Coronary artery (tissue), 2 donors: ENCODE data around the gene LIPE.
A peak's percentile ranks its signal among the peaks of the same experiment; 100 is the strongest.

Experiments used
- DNase-seq: peaks from one replicate; pipeline ENCODE4 v3.0.0-alpha.2; 2017; ENCODE audit warnings: low spot score
- H3K27ac ChIP-seq, 2 donors: fragments of 200-600 bp; sonication (generic); one replicate each; pipeline ENCODE4 v1.5.1; 2016 to 2019
- H3K4me3 ChIP-seq: fragments of 200-600 bp; sonication (generic); 2 replicates; pipeline ENCODE4 v1.5.1; 2016; ENCODE audit warnings: mild to moderate bottlenecking, moderate library complexity
- TF ChIP-seq, protein P1 (sequence below): fragments of 200-600 bp; sonication (generic); IDR thresholded peaks from one replicate; pipeline ENCODE4 v1.5.1; 2019; ENCODE audit warnings: antibody characterized with exemption

Gene LIPE

DNA sequence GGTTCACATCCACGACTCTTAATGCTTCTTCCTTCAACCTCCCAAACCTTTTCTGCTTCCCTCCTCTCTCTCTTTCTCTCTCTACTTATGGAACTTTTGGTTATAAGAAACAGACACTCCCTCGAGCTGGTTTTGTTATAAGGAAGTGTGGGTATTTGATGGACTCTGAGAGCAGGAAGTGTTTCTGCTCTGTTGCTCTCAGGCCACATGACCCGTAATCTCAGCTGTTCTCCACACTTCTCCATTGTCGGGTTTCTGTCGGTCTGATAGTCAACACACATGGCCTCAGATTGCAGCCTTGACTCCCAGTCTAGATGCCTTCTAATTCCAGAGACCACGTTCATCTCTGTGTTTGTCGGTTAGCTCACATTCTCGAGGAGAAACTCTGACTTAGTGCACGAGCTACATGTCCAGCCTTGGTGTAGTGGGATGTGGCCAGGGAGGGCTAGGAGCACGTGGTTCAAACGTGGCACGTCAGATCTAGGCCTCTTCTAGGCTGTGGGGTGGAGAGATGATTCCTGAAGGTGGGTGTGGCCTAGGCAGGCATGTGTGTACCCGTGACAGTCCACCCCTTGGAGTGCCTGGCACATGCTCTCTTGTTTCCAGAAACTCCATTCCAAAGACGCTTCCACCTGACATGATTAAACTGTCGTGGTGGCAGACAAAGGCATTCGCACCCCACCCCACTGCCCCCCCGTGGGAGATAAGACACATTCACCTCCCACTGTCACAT is 63.4 kb downstream of the LIPE start:
- no peak overlapping the region for H3K27ac ChIP-seq
- no peak overlapping the region for H3K4me3 ChIP-seq
- no peak for DNase-seq
- TF ChIP-seq, protein P1, sequence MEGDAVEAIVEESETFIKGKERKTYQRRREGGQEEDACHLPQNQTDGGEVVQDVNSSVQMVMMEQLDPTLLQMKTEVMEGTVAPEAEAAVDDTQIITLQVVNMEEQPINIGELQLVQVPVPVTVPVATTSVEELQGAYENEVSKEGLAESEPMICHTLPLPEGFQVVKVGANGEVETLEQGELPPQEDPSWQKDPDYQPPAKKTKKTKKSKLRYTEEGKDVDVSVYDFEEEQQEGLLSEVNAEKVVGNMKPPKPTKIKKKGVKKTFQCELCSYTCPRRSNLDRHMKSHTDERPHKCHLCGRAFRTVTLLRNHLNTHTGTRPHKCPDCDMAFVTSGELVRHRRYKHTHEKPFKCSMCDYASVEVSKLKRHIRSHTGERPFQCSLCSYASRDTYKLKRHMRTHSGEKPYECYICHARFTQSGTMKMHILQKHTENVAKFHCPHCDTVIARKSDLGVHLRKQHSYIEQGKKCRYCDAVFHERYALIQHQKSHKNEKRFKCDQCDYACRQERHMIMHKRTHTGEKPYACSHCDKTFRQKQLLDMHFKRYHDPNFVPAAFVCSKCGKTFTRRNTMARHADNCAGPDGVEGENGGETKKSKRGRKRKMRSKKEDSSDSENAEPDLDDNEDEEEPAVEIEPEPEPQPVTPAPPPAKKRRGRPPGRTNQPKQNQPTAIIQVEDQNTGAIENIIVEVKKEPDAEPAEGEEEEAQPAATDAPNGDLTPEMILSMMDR = no peak

DNA sequence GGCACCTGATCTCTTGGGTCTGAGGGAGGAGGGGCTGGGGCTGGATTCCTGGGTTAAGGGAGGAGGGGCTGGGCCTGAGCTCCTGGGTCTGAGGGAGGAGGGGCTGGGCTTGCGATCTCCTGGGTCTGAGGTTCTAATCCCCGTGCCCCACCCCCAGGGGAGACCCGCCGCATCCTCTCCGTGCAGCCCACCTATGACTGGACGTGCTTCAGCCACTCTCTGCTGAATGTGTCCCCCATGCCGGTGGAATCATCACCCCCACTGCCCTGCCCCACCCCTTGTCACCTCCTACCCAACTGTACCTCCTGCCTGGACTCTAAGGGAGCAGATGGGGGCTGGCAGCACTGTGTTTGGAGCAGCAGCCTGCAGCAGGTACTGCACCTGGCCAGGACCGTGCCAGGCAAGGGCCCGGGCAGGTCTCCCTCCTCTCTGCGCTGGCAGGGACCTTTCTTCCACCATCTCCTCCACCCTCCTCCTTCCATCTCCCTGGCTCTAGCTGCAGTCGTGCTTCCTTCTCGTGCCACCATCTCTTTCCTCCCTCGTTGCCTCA is 64.2 kb downstream of the LIPE start:
- H3K27ac ChIP-seq = no peak overlapping the region
- H3K4me3 ChIP-seq = no peak overlapping the region
- DNase-seq = no peak
- TF ChIP-seq, protein P1 = no peak

DNA sequence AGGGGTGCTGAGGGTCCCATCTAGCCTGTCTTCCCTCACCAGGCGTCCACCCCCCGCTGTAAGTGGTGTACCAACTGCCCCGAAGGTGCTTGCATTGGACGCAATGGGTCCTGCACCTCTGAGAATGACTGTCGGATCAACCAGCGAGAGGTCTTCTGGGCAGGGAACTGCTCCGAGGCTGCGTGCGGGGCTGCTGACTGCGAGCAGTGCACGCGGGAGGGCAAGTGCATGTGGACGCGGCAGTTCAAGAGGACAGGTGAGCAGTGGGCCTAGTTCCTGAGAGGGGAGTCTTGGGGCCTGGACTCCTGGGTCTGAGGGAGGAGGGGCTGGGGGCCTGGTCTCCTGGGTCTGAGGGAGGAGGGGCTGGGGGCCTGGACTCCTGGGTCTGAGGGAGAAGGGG is 64.8 kb downstream of the LIPE start:
- DNase-seq = no peak
- no peak overlapping the region for H3K4me3 ChIP-seq
- TF ChIP-seq, protein P1 = no peak
- H3K27ac ChIP-seq = no peak overlapping the region

DNA sequence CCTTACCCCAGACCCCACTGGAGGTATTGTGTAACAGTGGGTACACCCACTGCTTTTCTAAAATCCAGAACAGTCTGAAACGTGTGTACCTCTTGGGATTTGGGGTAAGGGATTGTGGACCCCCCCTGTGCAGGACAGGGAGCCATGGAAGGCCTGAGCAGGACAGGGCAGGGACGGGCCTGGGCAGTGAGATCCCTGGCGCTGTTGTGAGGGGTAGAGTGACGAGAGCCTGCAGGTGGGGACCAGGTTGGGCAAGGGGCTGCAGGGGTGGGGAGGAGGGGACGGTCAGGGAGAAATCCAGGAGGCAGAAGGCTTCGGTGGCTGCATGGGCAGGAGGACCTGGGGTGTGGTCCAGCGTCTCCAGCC is 65.7 kb downstream of the LIPE start:
- Histone ChIP-seq H3K4me3 (no peak overlapping the region), H3K27ac (no peak overlapping the region)
- TF ChIP-seq, protein P1 = no peak
- no peak for DNase-seq

DNA sequence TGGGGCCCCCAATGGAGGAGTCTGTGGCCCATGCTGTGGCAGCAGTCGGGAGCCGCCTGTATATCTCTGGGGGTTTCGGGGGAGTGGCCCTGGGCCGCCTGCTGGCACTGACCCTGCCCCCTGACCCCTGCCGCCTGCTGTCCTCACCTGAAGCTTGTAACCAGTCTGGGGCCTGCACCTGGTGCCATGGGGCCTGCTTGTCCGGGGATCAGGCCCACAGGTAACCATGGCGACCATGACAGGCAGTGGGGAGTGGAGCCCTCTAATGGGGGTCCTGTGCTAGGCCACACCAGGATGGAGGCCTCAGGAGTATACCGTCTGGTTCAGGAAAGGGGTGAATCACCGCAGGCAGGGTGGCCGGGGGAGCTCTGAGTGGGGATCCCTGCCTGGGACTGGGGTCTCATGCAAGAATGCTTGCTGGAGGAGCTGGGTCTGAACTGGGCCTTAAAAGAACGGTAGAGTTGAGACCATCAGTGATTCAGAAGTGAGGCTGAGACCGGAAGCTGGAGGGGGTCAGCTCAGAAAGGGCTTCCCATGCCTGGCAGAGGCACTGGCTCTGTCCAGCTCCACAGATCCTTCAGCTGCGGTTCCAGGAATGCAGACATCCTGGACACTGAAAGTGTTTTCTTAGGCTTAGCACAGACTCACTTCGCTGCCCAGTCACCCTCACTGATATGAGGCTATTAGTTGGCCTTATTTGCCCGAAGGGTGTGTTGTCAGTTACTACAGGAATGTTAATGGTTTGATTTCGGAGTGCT is 66.2 kb downstream of the LIPE start:
- Histone ChIP-seq H3K27ac (peak overlapping the region in 1 of 2 donors; percentile 24), H3K4me3 (no peak overlapping the region)
- TF ChIP-seq, protein P1 = no peak
- DNase-seq = no peak

DNA sequence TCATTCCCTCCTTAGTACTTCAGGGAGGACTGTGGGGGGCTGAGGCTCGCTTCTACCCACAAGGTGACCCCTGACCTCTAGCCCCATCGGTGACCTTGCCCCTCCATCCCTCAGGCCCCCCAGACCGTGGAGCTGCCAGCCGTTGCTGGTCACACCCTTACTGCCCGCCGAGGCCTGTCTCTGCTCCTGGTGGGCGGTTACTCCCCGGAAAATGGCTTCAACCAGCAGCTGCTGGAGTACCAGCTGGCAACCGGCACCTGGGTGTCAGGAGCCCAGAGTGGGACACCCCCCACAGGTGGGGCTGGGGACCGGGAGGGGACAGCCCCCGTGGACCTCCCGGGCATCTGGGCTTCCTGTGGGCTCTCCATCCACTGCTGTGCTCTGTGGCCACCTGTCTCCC is 69.9 kb downstream of the LIPE start:
- Histone ChIP-seq H3K4me3 (no peak overlapping the region), H3K27ac (no peak overlapping the region)
- no peak for DNase-seq
- TF ChIP-seq, protein P1 = no peak
